ENCODE data around the gene DDR2. TPM values are rescaled to one million over a fixed set of nuclear protein-coding genes. Genes with fewer than 3 reads are reported as not detected.
"Not testable (repeated sequence)": the region's sequence is repeated elsewhere in the genome, so short reads cannot be mapped to it uniquely, and the experiment has no call there.

The DDR2 gene
- total RNA-seq, 1 donor from 2014 or later, result 0.44 TPM

- intact Hi-C loops (cut with micrococcal nuclease), result no loop called here
Observed at GRCh38 chr1:162719678-162720077, 87.4 kb downstream of the DDR2 start.

GRCh38 chr1:162720996-162721395 is 88.7 kb downstream of the DDR2 start:
- intact Hi-C loops (cut with micrococcal nuclease), result no loop called here

GRCh38 chr1:162721471-162721870 is 89.2 kb downstream of the DDR2 start:
- intact Hi-C loops (cut with micrococcal nuclease), result no loop called here

GRCh38 chr1:162722036-162722435 is 89.8 kb downstream of the DDR2 start:
- intact Hi-C loops (cut with micrococcal nuclease), result no loop called here

- intact Hi-C loops (cut with micrococcal nuclease), result no loop called here
Observed at GRCh38 chr1:162724583-162725120, 92.4 kb downstream of the DDR2 start.

GRCh38 chr1:162725301-162725837 is 93.1 kb downstream of the DDR2 start:
- intact Hi-C loops (cut with micrococcal nuclease), result no loop called here

- intact Hi-C loops (cut with micrococcal nuclease), result no loop called here
Observed at GRCh38 chr1:162726555-162726954, 94.3 kb downstream of the DDR2 start.

GRCh38 chr1:162727493-162727892 is 95.2 kb downstream of the DDR2 start:
- intact Hi-C loops (cut with micrococcal nuclease), result not testable (repeated sequence)

GRCh38 chr1:162728573-162728972 is 96.3 kb downstream of the DDR2 start:
- intact Hi-C loops (cut with micrococcal nuclease), result no loop called here

GRCh38 chr1:162729195-162729774 is 97.0 kb downstream of the DDR2 start:
- intact Hi-C loops (cut with micrococcal nuclease), result not testable (repeated sequence)

- intact Hi-C loops (cut with micrococcal nuclease), result no loop called here
Observed at GRCh38 chr1:162732094-162732493, 99.8 kb downstream of the DDR2 start.

GRCh38 chr1:162732566-162733335 is 100.5 kb downstream of the DDR2 start:
- intact Hi-C loops (cut with micrococcal nuclease), result no loop called here

GRCh38 chr1:162733336-162733590 is 101.0 kb downstream of the DDR2 start:
- intact Hi-C loops (cut with micrococcal nuclease), result no loop called here

GRCh38 chr1:162734047-162734446 is 101.8 kb downstream of the DDR2 start:
- intact Hi-C loops (cut with micrococcal nuclease), result no loop called here

GRCh38 chr1:162736184-162736583 is 103.9 kb downstream of the DDR2 start:
- intact Hi-C loops (cut with micrococcal nuclease), result no loop called here

GRCh38 chr1:162736633-162737067 is 104.4 kb downstream of the DDR2 start:
- intact Hi-C loops (cut with micrococcal nuclease), result no loop called here

- intact Hi-C loops (cut with micrococcal nuclease), result no loop called here
Observed at GRCh38 chr1:162740755-162741154, 108.5 kb downstream of the DDR2 start.

GRCh38 chr1:162741574-162741973 is 109.3 kb downstream of the DDR2 start:
- intact Hi-C loops (cut with micrococcal nuclease), result no loop called here

- intact Hi-C loops (cut with micrococcal nuclease), result not testable (repeated sequence)
Observed at GRCh38 chr1:162746264-162746942, 114.1 kb downstream of the DDR2 start.

GRCh38 chr1:162753001-162753658 is 120.9 kb downstream of the DDR2 start:
- intact Hi-C loops (cut with micrococcal nuclease), result no loop called here

GRCh38 chr1:162753998-162754585 is 121.8 kb downstream of the DDR2 start:
- intact Hi-C loops (cut with micrococcal nuclease), result no loop called here
